ENCODE data around the gene DDX19B. TPM values are rescaled to one million over a fixed set of nuclear protein-coding genes. Genes with fewer than 3 reads are reported as not detected.
A peak's percentile ranks its signal among the peaks of the same experiment; 100 is the strongest.

Gene DDX19B
- total and polyA plus RNA-seq, 9 donors, result 18.9 to 45.6 (median 21.6) TPM

GRCh38 chr16:70380248-70380918, 81.4 kb downstream of the DDX19B start:
- TF ChIP-seq POLR2A (IDR thresholded peaks at IDR 0.05), result no peak
- no peak for TF ChIP-seq EP300 (IDR thresholded peaks at IDR 0.05)
- TF ChIP-seq, protein P1, sequence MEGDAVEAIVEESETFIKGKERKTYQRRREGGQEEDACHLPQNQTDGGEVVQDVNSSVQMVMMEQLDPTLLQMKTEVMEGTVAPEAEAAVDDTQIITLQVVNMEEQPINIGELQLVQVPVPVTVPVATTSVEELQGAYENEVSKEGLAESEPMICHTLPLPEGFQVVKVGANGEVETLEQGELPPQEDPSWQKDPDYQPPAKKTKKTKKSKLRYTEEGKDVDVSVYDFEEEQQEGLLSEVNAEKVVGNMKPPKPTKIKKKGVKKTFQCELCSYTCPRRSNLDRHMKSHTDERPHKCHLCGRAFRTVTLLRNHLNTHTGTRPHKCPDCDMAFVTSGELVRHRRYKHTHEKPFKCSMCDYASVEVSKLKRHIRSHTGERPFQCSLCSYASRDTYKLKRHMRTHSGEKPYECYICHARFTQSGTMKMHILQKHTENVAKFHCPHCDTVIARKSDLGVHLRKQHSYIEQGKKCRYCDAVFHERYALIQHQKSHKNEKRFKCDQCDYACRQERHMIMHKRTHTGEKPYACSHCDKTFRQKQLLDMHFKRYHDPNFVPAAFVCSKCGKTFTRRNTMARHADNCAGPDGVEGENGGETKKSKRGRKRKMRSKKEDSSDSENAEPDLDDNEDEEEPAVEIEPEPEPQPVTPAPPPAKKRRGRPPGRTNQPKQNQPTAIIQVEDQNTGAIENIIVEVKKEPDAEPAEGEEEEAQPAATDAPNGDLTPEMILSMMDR (IDR thresholded peaks at IDR 0.05), result no peak
- Histone ChIP-seq H3K27me3 (no peaks in the 10 kb centered on the region), H3K36me3 (no peaks in the 10 kb centered on the region), H3K9me3 (no peaks in the 10 kb centered on the region), H3K4me1 (ENCODE audit: insufficient read depth) (peaks cover 4% of the 10 kb centered on the region), H3K27ac (peak overlapping the region in 1 of 2 donors; percentile 84), H3K4me3 (peak overlapping the region; percentile 91)
- 0 to 1% (median 0%) methylated on average over 30 to 31 of the region's 31 CpGs for WGBS, 3 donors
- DNase-seq, result peak; percentile 29 to 70 (median 59)
- intact Hi-C loops (cut with DNase I), result loop anchor here in 1 of 4 donors (5.0 kb wide), 1 partner anchor 57 kb away; the partner anchor contains the start of gene ST3GAL2

DNA sequence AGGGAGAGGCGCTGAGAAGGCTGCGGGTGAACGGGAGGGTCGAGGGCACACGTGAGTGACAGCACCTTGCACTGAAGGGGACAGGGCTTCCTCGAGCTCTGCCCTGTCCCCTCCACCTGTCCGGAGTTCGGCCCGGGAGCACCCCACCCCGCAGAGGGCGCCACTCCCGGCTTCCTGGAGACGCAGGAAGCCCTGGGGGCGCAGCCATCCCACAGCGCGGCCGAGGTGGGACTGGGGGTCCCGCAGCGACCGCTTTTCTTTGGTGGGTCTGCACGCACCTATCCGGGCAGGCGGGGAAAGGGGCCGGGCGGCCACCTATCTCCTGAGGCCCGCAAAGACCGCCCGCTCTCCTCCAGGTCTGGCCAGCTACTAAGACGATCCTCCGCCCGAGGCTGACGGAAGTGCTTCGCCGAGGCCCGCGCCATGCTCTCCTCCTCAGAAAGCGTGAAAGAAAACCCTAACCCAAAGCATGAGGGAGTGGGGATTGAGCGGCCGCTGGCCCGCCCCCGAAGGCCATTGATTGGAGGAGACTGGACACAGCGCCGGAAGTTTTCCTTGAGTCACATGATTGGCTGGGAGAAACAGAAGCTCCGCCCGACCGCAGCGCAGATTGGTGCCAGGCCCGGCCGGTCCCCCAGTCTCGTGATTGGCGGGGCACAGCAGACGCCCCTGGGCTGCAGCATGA, 82.1 kb downstream of the DDX19B start:
- Histone ChIP-seq H3K36me3 (no peaks in the 10 kb centered on the region), H3K27ac (peak overlapping the region in 1 of 2 donors; percentile 84), H3K4me1 (ENCODE audit: insufficient read depth) (peaks cover 4% of the 10 kb centered on the region), H3K27me3 (no peaks in the 10 kb centered on the region), H3K4me3 (peak overlapping the region; percentile 91), H3K9me3 (no peaks in the 10 kb centered on the region)
- WGBS, 3 donors, result 0 to 1% (median 0%) methylated on average over 34 to 52 of the region's 52 CpGs
- TF ChIP-seq, protein P1 (IDR thresholded peaks at IDR 0.05), result peak; percentile 25 to 46 (median 30)
- TF ChIP-seq EP300 (IDR thresholded peaks at IDR 0.05) (no peak), POLR2A (IDR thresholded peaks at IDR 0.05) (peak; percentile 42)
- DNase-seq, result peak; percentile 95 to 97 (median 96)
- intact Hi-C loops (cut with DNase I), result loop anchor here in 1 of 4 donors (5.0 kb wide), 1 partner anchor 56 kb away; the partner anchor contains the start of gene ST3GAL2

DNA sequence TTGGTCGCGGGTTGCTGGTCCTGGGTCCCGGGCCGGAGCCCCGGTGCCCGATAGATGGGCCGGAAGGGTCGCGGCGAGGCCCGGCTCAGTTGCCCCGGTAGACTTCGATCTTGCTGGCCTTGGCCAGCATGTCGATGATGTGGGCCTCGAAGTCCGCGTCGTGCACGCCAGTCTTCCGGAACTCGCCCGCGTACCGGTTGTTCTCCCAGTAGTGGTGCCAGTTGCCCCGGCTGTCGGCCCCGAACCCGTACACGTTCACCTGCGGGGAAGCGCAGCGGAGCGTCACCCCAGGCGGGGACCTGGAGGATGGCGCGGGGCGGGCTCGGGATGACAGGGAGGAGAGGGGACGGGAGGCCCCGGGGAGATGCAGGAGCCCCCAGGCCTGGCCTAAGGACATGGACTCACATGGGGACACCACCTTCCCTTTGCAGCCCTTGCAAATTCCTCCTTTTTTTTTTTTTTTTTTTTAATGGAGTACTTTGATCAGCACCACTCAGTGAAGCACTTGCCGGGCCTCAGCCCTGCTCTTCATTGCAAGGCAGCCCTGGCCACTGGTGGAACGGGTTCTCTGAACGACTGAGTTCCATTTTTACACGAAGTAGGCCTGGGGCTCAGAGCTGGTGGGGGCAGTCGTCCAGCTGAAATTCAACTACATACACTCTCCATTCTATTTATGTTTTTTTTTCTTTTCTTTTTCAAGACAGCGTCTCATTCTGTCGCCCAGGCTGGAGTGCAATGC, 82.8 kb downstream of the DDX19B start:
- 16 to 17% (median 16%) methylated on average over 46 to 47 of the region's 47 CpGs for WGBS, 3 donors
- Histone ChIP-seq H3K4me3 (peak overlapping the region; percentile 91), H3K4me1 (ENCODE audit: insufficient read depth) (peaks cover 4% of the 10 kb centered on the region), H3K27me3 (no peaks in the 10 kb centered on the region), H3K9me3 (no peaks in the 10 kb centered on the region), H3K36me3 (no peaks in the 10 kb centered on the region), H3K27ac (peak overlapping the region in 1 of 2 donors; percentile 53)
- TF ChIP-seq EP300 (IDR thresholded peaks at IDR 0.05) (no peak), POLR2A (IDR thresholded peaks at IDR 0.05) (no peak)
- TF ChIP-seq, protein P1 (IDR thresholded peaks at IDR 0.05), result no peak
- no peak for DNase-seq
- intact Hi-C loops (cut with DNase I), result loop anchor here in 1 of 4 donors (5.0 kb wide), 1 partner anchor 56 kb away; the partner anchor contains the start of gene ST3GAL2

DNA sequence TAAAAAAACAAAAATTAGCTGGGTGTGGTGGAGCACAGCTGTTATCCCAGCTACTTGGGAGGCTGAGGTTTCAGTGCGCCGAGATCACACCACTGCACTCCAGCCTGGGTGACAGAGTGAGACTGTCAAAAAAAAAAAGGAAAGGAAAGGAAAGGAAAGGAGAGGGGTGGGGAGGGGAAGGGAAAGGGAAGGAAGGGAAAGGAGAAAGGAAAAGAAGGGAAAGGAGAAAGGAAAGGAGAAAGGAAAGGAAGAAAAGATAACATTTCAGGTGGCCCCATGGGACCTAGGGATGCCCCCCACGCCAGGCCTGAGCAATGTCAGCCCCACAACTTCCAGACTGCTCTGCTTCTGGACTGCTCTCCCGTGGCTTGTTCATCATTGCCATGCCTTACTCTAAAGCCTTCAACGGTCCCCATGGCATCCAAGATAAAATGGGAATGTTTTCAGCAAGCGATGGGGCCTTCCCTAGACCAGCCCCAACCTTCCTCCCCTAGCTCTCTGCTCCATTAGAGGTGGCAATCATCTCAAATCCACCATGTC, 84.5 kb downstream of the DDX19B start:
- peaks cover 4% of the 10 kb centered on the region for H3K4me1 ChIP-seq (ENCODE audit: insufficient read depth)
- H3K9me3 ChIP-seq, result no peaks in the 10 kb centered on the region
- intact Hi-C loops (cut with DNase I), result loop anchor here in 1 of 4 donors (5.0 kb wide), 1 partner anchor 54 kb away; the partner anchor contains the start of gene ST3GAL2
- WGBS, 3 donors, result 84 to 88% (median 86%) methylated on average over 6 of the region's 6 CpGs
- H3K27ac ChIP-seq, result no peak overlapping the region
- no peak for TF ChIP-seq EP300 (IDR thresholded peaks at IDR 0.05)
- TF ChIP-seq, protein P1 (IDR thresholded peaks at IDR 0.05), result no peak
- no peak for TF ChIP-seq POLR2A (IDR thresholded peaks at IDR 0.05)
- no peaks in the 10 kb centered on the region for H3K27me3 ChIP-seq
- no peak overlapping the region for H3K4me3 ChIP-seq
- DNase-seq, result no peak
- H3K36me3 ChIP-seq, result no peaks in the 10 kb centered on the region

Measured in ovary (tissue), 9 donors.